Astrocyte (in vitro differentiated cells and primary cell): ENCODE measurements around the gene GLCCI1.

ENCODE experiments used
- CTCF ChIP-seq: IDR thresholded peaks from 2 replicates; pipeline ENCODE4 v1.5.1; 2011; ENCODE audit warnings: low read depth, mild to moderate bottlenecking, inconsistent platforms, low read length, moderate library complexity; ENCODE audit not compliant: insufficient read depth
- EZH2 ChIP-seq: IDR thresholded peaks from 2 replicates; pipeline ENCODE4 v1.6.1; 2012; ENCODE audit warnings: mild to moderate bottlenecking, low read length, inconsistent platforms; ENCODE audit not compliant: insufficient read depth

GRCh38 chr7:7977774-7978173 lies 9.2 kb downstream of the GLCCI1 start:
- TF ChIP-seq CTCF = no peak
- TF ChIP-seq EZH2 = no peak
